Upper lobe of left lung (tissue), 6 donors: ENCODE data around the gene ATG3. TPM values are rescaled to one million over a fixed set of nuclear protein-coding genes. Genes with fewer than 3 reads are reported as not detected.
A peak's percentile ranks its signal among the peaks of the same experiment; 100 is the strongest.

ENCODE experiments used
- ATAC-seq, 2 donors: fragments of 200-7000 bp; cut with Tn5 transposase; one replicate each; pipeline ENCODE4 v1.9.1; 2022; ENCODE audit warnings: mild to moderate bottlenecking in 2 of 2, moderate library complexity in 2 of 2; ENCODE audit not compliant: low FRiP score in 2 of 2
- DNase-seq, 2 donors: peaks; one replicate each; pipeline ENCODE4 v3.0.0-alpha.2; 2019 to 2020
- H3K27ac ChIP-seq, 4 donors: fragments of 200-600 bp; sonication (generic); one replicate each; pipeline ENCODE4 v1.5.1; 2016 to 2019
- H3K27me3 ChIP-seq, 4 donors: fragments of 200-600 bp; sonication (generic); one replicate each; pipeline ENCODE4 v1.5.1; 2017 to 2019
- H3K36me3 ChIP-seq, 4 donors: fragments of 200-600 bp; sonication (generic); one replicate each; pipeline ENCODE4 v1.5.1; 2016 to 2019
- H3K4me1 ChIP-seq, 4 donors: fragments of 200-600 bp; sonication (generic); one replicate each; pipeline ENCODE4 v1.5.1; 2018 to 2019
- H3K4me3 ChIP-seq, 4 donors: fragments of 200-600 bp; sonication (generic); one replicate each; pipeline ENCODE4 v1.5.1; 2017 to 2019; ENCODE audit warnings: mild to moderate bottlenecking in 2 of 4, moderate library complexity in 1 of 4
- H3K9me3 ChIP-seq, 4 donors: fragments of 200-600 bp; sonication (generic); one replicate each; pipeline ENCODE4 v1.5.1; 2018 to 2019
- CTCF ChIP-seq, 6 experiments: fragments of 450-650 bp in 4 of 6; fragments of 200-600 bp in 2 of 6; sonication (generic) in 2 of 6; IDR thresholded peaks; one replicate each; pipeline ENCODE4 v1.5.1; 2016 to 2019; ENCODE audit warnings: antibody characterized with exemption in 6 of 6
- EP300 ChIP-seq, 4 donors: sonication (generic); formaldehyde crosslinking; IDR thresholded peaks; one replicate each; pipeline ENCODE4 v1.5.1; 2017; ENCODE audit warnings: antibody characterized with exemption in 4 of 4, control low read depth in 2 of 4
- POLR2A ChIP-seq, 4 donors: fragments of 450-650 bp; IDR thresholded peaks; one replicate each; pipeline ENCODE4 v1.5.1; 2016 to 2017; ENCODE audit warnings: antibody characterized with exemption in 4 of 4, mild to moderate bottlenecking in 2 of 4
- POLR2AphosphoS5 ChIP-seq, 2 donors: sonication (generic); formaldehyde crosslinking; IDR thresholded peaks; one replicate each; pipeline ENCODE4 v1.5.1; 2017; ENCODE audit warnings: antibody characterized with exemption in 2 of 2
- WGBS, 2 donors: methylation state at CpG; one replicate each; pipeline ENCODE4 v1.1.5; 2017 to 2018; 5-methylcytosine and 5-hydroxymethylcytosine counted together
- total RNA-seq, 6 donors: library from RNA; depleted of rRNA in 4 of 6; stranded (reverse); fragments of >200 nt in 4 of 6; gene quantifications; one replicate each; pipeline versions ENCODE4 v1.1.0 to v1.2.1, GENCODE V29; 2016 to 2021
- donor health status: DM: no; HTN: no; CAD: no; lungs with moderate emphysema.
- donor health status: DM: no; HTN: yes; CAD: no; lungs with severe emphysema.

The ATG3 gene
- total RNA-seq: 10 to 100 TPM; 24.9 to 73.0 (median 57.5) TPM

DNA sequence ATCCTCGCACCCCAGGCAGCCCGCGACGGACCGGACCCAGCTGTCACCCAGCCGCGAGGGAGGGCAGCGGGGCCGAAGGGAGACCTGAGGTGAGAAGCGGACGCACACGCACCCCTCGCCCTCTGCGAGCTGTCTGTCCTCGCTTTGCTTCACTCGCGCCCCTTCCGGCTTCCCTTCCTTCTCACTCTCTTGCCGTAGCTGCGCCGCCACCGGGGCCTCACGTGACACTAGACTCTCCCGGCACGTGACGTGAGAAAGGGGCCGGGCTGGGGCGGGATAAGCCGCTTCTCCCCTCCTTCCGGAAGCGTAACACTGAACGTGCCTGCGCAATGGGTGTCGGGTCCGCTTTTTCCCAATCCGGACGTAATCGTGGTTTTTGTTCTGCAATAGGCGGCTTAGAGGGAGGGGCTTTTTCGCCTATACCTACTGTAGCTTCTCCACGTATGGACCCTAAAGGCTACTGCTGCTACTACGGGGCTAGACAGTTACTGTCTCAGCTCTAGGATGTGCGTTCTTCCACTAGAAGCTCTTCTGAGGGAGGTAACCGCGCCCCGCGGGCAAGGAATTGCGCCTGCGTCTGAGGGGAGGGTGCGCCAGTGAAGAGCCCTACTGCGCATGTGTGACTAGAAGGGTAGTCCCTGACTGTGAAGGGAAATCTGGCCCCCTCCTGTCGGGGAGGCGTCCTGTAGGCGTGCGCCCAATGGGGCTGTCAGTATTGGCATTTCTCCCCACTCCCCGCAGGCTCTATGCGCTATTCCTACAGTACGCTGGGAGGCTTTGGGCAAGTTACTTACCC, at the start of gene ATG3, which contains the start of gene SLC35A5:
ATG3 (minus strand) TSS at position 229 of the 796 bp plus-strand sequence. CDS start 434 bp downstream, outside the sequence.
SLC35A5 (plus strand) TSS at position 312 of the 796 bp plus-strand sequence. CDS start 1,359 bp downstream, outside the sequence.
- Histone ChIP-seq H3K4me3 (peak within 1 kb of the TSS; percentile 68 to 95 (median 76)), H3K4me1 (peaks cover 26 to 42% (median 37%) of the 10 kb centered on the region in 4 donors), H3K9me3 (no peaks in the 10 kb centered on the region), H3K27ac (peak within 1 kb of the TSS; percentile 92 to 99 (median 96)), H3K36me3 (peaks cover 0 to 5% (median 0%) of the 10 kb centered on the region in 4 donors), H3K27me3 (no peaks in the 10 kb centered on the region)
- WGBS, 2 donors: 0 to 1% methylated on average over 27 to 51 of the region's 58 CpGs
- ATAC-seq (peak; percentile 97 to 98), DNase-seq (peak; percentile 97 to 99)
- TF ChIP-seq EP300 (IDR thresholded peaks at IDR 0.05) (peak in 1 of 4 donors; percentile 86), CTCF (IDR thresholded peaks at IDR 0.05) (peak in 4 of 6 experiments; percentile 6 to 38 (median 33)), POLR2AphosphoS5 (IDR thresholded peaks at IDR 0.05) (peak; percentile 88 to 94), POLR2A (IDR thresholded peaks at IDR 0.05) (peak in 3 of 4 donors; percentile 62 to 91 (median 88))

DNA sequence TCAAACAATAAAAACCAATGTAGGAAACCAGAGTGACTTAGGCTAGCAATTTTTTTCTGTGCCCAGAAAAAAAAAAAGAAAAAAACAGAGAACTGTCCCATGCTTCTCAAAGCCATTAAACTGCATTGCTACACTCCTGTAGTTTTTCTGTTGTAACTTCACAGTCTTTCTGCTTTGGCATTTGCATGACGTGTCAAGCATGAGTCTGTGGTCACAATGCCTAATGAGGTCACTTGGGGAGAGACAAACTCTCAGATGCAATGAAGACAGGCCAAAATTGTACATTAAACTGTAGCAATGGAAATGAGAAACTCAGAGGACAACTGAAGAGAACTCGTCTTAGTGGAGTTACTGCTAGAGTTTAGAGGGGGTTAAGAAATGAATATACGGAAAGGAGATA, 48.4 kb upstream of the ATG3 start:
- ATAC-seq: peak in 1 of 2 donors; percentile 42
- 86 to 91% methylated on average over 3 of the region's 3 CpGs for WGBS, 2 donors
- no peak for TF ChIP-seq POLR2AphosphoS5 (IDR thresholded peaks at IDR 0.05)
- no peak for TF ChIP-seq CTCF (IDR thresholded peaks at IDR 0.05)
- Histone ChIP-seq H3K27ac (no peak overlapping the region), H3K27me3 (no peaks in the 10 kb centered on the region), H3K4me1 (peaks cover 0 to 3% (median under 1%) of the 10 kb centered on the region in 4 donors), H3K4me3 (no peak overlapping the region), H3K36me3 (no peaks in the 10 kb centered on the region), H3K9me3 (no peaks in the 10 kb centered on the region)
- DNase-seq: no peak

GRCh38 chr3:112607863-112608262, 46.1 kb upstream of the ATG3 start:
- no peaks in the 10 kb centered on the region for H3K36me3 ChIP-seq
- no peaks in the 10 kb centered on the region for H3K27me3 ChIP-seq
- H3K4me3 ChIP-seq: no peak overlapping the region
- H3K27ac ChIP-seq: no peak overlapping the region
- ATAC-seq (no peak), DNase-seq (no peak)
- H3K4me1 ChIP-seq: peaks cover 0 to 10% (median 3%) of the 10 kb centered on the region in 4 donors
- no peak for TF ChIP-seq CTCF (IDR thresholded peaks at IDR 0.05)
- TF ChIP-seq POLR2A (IDR thresholded peaks at IDR 0.05): no peak
- no peak for TF ChIP-seq EP300 (IDR thresholded peaks at IDR 0.05)
- TF ChIP-seq POLR2AphosphoS5 (IDR thresholded peaks at IDR 0.05): no peak
- no peaks in the 10 kb centered on the region for H3K9me3 ChIP-seq

- H3K4me3 ChIP-seq: no peak overlapping the region
- H3K27me3 ChIP-seq: no peaks in the 10 kb centered on the region
- TF ChIP-seq EP300 (IDR thresholded peaks at IDR 0.05) (no peak), CTCF (IDR thresholded peaks at IDR 0.05) (no peak), POLR2A (IDR thresholded peaks at IDR 0.05) (no peak), POLR2AphosphoS5 (IDR thresholded peaks at IDR 0.05) (no peak)
- H3K4me1 ChIP-seq: peaks cover 0 to 10% (median 1%) of the 10 kb centered on the region in 4 donors
- ATAC-seq (no peak), DNase-seq (no peak)
- H3K9me3 ChIP-seq: no peaks in the 10 kb centered on the region
- WGBS, 2 donors: 90 to 99% methylated on average over 2 of the region's 2 CpGs
- H3K27ac ChIP-seq: no peak overlapping the region
- no peaks in the 10 kb centered on the region for H3K36me3 ChIP-seq
Observed at GRCh38 chr3:112606098-112606497, 44.3 kb upstream of the ATG3 start.
